ENCODE data around the gene LRRIQ4. TPM values are rescaled to one million over a fixed set of nuclear protein-coding genes. Genes with fewer than 3 reads are reported as not detected.

The LRRIQ4 gene
- polyA plus RNA-seq, 3 donors = 0.13 to 0.17 (median 0.14) TPM

DNA sequence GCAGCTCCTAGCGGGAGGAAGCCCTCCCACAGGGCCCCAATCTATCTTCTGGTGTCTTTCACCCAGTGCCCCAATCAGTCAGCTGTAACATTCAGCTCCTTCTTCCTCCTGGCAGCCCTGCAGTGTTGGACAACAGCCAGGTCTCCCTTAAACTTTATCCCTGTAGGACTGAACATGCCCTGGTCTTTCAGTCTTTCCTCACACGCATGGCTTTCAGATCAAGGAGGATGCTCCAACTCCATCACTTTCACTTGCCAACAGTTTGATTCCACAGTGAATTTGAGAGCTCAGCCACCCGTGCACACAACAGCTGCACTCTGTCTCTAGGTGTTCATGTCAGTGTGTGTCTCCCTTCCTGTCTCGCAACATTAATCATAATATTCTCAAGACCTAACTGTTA lies 28.5 kb downstream of the LRRIQ4 start:
- DNase-seq (ENCODE audit: extremely low read depth in 1 of 11, low read depth in 9 of 11, low spot score in 4 of 11) = peak in 8 of 11 donors; percentile 22 to 60 (median 32)

DNA sequence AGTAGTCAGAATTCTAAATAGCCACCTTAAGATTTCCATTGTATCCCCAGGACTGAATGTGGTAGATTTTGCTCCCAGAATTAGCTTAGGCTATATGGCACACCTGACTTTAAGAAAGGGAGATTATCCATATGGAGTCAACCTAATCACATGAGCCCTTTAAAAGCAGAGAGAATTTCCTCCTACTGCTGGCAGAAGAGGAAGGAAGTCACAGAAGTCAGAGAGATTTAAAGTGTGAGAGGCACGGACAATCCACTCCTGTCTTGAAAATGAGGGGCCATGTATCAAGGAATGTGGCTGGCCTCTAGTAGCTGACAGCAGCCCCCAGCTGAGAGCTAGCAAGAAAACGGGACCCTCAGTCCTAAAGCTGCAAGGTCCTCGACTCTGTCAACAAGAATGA lies 30.3 kb downstream of the LRRIQ4 start:
- no peak for DNase-seq (ENCODE audit: extremely low read depth in 1 of 11, low read depth in 9 of 11, low spot score in 4 of 11)

DNA sequence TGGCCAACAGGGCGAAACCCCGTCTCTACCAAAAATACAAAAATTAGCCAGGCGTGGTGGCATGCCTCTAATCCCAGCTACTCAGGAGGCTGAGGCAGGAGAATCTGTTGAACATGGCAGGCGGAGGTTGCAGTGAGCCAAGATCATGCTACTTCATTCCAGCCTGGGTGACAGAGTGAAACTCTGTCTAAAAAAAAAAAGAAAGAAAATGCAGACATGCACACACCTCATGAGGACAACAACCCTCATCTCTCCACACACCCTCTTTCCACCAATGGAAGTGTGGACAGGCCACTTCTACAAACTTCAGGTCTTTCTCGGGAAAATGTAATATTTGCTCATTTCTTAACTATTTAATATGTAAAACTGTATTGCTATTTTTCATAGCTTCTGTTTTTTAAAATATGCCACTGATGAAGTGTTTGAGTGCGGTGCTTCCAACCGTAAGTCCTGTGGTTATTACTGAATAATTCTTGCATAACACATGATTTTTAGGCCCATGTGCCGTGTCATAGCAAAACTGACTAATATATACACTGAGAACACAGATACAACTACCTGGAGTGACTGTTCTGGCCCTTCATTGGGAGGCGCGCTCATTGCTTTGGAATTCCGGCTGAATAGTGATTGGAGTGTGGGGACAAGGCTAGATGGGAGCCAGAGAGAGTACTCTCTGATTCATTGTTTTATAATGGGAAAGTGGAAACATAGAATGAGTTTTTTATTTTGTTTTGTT lies 34.0 kb downstream of the LRRIQ4 start:
- no peak for DNase-seq (ENCODE audit: extremely low read depth in 1 of 11, low read depth in 9 of 11, low spot score in 4 of 11)

DNA sequence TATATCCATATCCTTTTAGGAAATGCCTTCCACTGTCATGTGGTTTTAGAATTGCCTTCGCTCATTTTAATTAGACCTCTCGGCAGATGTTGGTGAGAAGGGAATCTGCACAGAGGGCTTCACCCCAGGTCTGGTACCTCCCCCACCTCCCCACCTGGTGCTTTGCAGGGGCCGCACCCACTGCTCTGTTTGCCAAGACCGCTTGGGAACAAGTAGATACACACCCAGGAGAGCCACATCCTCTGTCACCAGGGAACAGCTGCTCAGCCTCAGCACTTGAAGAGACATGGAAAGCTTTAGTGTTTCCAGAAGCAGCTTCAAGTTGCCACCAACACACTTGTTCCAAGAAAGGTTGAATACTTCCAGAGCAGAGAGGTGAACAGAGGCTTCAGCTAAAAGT lies 35.2 kb downstream of the LRRIQ4 start:
- no peak for DNase-seq (ENCODE audit: extremely low read depth in 1 of 11, low read depth in 9 of 11, low spot score in 4 of 11)

DNA sequence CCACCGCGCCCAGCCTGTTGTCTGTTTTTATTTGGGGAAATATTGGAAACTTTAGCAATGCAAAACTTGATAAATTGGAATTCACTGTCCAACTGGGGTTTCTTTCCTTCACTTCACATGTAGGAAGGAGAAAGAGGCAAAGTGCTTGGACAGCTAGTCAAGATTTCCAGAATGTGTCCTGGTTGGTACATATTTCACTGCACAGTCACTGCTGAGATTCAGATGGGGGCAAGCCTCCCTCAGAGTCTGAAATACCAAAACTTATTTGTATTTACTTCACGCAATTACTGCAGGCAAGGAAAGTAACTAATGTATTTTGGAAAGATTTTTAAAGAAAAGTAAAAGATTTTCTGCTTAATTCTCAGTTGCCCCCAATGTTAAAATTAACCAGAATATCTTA lies 36.1 kb downstream of the LRRIQ4 start:
- no peak for DNase-seq (ENCODE audit: extremely low read depth in 1 of 11, low read depth in 9 of 11, low spot score in 4 of 11)

DNA sequence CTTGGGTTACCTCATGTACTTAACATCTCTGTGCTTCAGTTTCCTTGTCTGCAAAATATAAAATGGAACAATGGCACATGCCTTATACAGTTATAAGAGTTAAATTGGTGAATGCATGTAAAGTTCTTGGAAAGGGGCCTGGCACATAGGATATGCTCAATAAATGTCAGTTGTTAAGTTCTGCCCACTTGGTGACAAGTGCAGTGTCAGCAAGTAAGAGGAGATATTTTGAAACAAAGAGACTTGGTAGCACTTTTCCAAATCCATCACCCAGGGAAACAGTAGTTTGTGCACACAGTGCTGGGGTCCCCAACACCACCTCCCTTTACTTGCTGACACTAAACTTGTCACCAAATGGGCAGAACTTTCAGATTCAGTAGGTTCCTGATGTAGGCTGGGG lies 37.9 kb downstream of the LRRIQ4 start:
- no peak for DNase-seq (ENCODE audit: extremely low read depth in 1 of 11, low read depth in 9 of 11, low spot score in 4 of 11)

DNA sequence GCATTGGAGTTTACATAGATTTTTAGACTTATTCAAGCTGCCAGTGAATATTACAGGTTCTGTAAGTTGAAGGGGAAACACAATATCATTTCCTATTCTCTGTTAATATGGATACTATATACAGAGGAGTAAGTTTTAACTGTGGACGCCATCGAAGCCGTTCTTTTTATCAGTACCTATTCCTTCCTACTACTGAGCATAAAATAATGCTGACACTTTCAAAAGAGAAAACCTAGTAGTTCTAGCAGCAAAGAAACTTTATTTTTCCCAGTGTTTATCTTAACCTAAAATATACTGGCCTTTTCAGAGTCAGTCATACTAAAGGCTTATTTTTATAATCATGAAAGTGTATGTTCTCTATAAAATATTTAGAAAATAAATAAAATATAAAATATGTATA lies 42.8 kb downstream of the LRRIQ4 start:
- no peak for DNase-seq (ENCODE audit: extremely low read depth in 1 of 11, low read depth in 9 of 11, low spot score in 4 of 11)

DNA sequence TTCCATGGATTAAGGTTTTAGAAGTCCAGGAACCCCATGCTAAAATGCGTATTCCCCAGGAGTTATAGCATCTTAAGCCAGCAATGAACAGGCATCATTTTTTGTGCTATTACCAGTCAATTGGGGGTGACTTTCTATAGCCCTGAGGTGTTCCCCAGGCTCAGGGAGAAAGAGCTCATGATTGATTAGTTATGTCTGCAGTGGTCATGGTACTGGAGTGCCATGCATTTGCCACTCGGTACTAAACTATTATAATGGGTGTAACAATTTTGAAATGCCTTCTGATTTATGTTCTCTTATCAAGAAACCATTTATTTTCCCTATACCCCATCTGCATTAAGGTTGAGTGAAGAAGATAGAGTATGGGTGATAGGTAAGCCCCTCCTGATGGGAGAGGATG lies 45.1 kb downstream of the LRRIQ4 start:
- DNase-seq (ENCODE audit: extremely low read depth in 1 of 11, low read depth in 9 of 11, low spot score in 4 of 11) = no peak

DNA sequence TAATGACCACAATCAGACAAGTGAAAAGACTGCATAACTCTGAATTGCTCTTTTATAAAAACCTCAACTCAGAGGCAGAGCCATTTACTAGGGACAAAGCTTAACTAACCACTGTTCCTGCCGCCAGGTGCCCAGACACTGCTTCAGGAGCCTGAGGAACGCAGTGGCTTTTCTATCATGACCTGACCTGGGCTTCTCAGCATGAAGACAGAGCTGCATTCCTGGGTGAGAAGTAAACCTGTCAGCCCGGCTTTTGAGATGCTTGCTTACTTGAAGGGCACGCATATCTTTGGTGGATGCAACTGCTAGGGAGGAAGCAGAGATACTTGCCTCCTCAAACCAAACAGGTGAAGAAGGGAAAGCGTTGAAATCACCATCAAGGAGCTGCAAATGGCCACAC lies 49.2 kb downstream of the LRRIQ4 start:
- no peak for DNase-seq (ENCODE audit: extremely low read depth in 1 of 11, low read depth in 9 of 11, low spot score in 4 of 11)

DNA sequence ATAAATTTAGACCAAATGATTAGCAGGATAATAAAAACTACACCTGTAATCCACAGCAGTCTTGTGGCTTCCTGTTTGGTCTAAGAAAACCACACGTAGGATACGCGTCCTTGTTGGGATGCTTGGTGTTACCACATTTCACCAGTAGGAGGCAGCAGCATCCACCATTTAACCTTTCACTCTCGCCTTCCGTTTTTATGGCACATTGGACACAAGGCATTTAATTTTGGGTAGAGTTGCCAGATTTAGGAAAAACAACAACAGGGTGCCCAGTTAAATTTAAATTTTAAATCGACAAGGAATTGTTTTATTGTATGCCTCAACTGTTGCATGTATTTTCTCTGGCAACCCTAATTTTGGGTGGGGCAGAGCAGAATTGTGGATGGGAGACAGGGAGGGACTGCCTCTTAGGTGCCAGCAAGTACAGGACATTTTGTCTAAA lies 50.8 kb downstream of the LRRIQ4 start:
- peak in 9 of 11 donors; percentile 56 to 79 (median 69) for DNase-seq (ENCODE audit: extremely low read depth in 1 of 11, low read depth in 9 of 11, low spot score in 4 of 11)

DNA sequence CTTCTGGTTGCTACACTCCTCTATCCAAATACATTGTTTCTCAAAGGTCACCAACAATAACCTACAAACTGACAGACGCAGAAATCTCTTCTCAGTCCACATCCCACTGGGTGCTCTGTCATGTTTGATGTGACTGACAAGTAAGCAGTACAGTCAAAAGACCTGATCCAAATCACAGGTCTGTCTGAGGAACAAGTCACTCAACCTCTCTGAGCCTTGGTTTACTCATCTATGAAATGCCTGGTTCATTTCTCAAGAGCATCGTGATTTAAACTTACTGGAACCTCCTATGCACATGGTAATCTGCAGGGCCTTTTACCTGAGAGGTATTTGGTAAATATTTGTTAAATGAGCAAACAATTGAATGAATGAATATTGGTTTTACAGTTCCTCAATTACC lies 51.6 kb downstream of the LRRIQ4 start:
- no peak for DNase-seq (ENCODE audit: extremely low read depth in 1 of 11, low read depth in 9 of 11, low spot score in 4 of 11)

DNA sequence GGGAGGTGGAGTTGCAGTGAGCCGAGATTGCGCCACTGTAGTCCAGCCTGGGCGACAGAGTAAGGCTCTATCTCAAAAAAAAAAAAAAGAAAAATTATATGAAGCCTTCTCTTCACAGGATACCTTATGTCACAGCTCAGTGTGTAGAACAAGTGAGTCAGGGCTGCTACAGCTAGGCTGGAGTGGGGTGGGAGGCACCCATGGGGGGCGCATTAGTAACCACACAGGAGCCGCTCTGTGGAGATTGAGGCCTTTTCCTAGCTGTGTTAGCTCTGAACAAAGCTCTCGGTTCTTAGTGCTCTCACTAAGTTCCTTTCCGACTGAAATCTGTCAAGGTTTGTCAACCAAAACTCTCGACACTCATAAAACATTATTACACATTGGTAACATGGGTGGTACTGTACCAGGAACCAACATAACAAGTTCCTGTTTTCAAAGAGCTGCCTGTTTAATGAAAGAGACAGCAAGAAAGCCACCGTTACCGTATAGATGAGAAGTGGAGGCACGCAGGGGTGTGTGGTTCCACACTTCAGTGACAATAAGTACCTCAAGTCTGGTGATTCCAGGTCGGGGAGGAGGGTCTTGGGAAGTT lies 52.6 kb downstream of the LRRIQ4 start:
- DNase-seq (ENCODE audit: extremely low read depth in 1 of 11, low read depth in 9 of 11, low spot score in 4 of 11) = no peak

DNA sequence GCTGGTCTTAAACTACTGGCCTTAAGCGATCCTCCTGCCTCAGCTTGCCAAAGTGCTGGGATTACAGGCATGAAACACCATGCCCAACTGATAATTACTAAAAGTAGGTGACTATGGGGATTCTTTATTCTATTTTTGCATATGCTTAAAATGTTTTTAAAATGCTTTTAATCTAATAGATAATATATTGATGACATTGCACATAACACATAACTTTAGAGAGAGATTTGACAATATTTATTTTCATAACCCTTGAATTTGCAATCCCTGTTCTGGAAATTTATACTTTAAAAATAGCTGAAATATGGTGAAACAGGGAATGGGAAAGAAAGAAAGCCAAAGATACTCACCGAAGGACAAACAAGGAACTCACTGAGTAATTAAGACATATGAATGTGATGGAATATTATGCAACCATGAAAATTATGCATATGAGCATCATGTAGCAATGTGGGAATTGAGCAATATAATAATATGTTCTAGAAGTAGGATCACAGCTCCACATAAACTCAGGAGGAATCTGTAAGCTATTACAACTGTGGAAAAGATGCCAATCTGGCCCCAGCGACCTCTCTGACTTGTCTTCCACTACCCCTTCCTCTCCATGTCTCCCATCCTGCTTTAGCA lies 55.0 kb downstream of the LRRIQ4 start:
- DNase-seq (ENCODE audit: extremely low read depth in 1 of 11, low read depth in 9 of 11, low spot score in 4 of 11) = no peak

DNA sequence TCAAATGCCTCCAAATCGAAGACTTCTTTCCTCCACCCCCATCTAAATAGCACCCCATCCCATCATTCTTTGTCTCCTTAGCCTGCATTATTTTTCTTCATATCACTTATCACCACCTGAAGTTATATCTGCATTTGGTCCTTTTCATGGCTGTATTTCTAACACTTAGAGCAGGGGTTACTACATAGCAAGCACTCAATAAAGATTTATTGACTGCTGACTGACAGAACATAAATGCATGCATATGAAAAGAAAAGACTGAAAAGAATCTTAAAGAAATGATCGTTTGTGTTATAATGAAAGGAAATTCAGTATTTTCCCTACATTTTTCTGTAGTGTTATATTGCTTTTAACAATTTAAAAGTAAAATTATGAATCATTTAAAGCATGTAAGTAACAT lies 55.7 kb downstream of the LRRIQ4 start:
- DNase-seq (ENCODE audit: extremely low read depth in 1 of 11, low read depth in 9 of 11, low spot score in 4 of 11) = no peak

DNA sequence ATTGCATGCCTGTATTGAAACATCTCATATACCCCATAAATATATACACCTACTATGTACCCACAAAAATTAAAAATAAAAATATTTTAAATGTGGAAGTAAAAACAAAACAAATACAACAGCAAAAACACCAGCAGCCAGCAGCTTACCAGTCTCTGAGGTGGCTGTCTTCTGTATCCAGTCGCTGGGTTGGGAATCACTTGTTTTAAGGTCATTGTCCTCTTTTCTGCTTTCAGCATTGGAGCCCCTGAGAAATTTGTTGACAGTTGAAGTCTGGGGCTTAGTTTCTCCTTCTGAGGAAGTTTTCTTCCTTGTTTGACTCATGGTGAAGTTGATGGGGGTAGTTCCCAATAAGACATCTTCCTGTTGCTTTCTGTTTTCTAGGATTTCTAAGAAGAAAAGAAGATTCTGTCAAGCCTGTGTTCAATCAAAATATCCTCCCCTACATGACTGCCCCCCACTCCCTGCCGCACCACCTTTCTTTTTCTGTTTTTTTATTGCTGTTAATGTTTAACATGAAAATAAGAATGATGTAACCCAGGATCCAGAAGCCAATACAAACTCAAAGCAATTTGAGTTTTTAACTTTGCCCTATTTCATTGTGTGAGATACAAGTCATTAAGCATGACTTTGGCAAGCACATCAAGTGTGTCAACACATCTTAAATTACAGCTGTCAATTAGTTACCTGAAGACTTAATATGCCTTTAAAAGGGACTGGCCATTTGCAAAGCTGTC lies 57.0 kb downstream of the LRRIQ4 start, which contains the start of gene LRRC31:
Gene LRRC31, minus strand, starts transcription at position 452 of the 737 bp plus-strand sequence. Its CDS starts 128 bp downstream, at position 324.
- DNase-seq (ENCODE audit: extremely low read depth in 1 of 11, low read depth in 9 of 11, low spot score in 4 of 11) = peak in 7 of 11 donors; percentile 9 to 37 (median 20)

DNA sequence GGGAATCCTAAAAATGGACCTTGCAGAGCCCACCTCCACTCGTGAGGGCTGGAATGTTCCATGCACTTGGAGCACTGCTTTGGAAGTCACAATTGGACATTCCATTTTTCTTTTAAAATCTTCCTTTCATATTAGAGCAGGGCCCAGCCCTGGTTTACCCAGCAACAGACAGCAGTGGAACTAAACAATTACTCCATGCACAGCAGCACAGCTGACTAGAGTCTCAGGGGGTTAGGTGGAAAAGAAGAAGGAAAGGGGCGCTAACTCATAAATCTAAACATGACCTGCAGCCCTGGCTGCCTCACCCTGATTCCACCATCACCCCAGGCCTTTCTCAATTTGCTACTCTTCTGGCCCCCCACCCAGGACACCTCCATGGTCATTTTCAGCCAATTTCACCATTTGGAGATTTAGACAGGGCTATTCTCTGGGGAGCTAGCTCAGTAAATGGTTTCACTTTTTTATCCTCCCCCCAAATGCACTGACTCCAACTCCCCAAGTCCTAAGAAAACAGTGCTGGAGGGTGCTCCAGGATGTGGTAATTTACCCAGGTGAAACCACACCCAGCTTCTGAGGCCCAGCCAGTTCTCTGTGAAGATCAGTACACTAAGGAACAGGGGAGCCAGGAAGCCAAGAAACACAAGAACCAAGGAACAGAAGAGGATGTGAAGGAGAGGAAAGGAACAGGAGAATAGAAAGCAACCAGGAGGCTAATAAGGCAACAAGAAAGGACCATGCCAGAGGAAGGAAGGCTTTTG lies 58.6 kb downstream of the LRRIQ4 start:
- DNase-seq (ENCODE audit: extremely low read depth in 1 of 11, low read depth in 9 of 11, low spot score in 4 of 11) = no peak

DNA sequence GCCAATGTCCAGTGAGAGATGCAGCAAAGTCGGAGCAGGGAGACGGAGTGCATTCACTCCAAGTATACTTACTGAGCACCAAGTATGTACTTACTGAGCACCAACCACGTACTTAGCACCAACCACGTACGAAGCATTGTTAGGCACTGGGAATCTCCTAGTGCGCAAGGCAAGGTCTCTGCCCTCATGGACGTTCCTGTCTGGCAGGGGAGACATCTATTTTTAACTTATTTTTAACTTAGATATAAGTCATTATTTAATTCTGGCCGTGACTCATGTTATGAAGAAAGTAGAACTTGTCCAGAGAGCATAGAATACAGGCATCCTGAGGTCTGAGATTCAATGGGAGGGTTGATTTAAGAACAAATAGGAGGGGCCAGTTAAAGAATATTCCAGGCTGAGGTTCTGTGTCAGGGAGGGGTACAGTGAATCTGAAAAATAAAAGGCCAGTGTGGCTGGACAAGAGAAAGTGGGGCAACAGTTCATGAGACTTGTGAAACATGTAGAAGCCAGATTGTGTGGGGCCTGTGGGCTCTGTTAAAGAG lies 66.4 kb downstream of the LRRIQ4 start:
- no peak for DNase-seq (ENCODE audit: extremely low read depth in 1 of 11, low read depth in 9 of 11, low spot score in 4 of 11)

DNA sequence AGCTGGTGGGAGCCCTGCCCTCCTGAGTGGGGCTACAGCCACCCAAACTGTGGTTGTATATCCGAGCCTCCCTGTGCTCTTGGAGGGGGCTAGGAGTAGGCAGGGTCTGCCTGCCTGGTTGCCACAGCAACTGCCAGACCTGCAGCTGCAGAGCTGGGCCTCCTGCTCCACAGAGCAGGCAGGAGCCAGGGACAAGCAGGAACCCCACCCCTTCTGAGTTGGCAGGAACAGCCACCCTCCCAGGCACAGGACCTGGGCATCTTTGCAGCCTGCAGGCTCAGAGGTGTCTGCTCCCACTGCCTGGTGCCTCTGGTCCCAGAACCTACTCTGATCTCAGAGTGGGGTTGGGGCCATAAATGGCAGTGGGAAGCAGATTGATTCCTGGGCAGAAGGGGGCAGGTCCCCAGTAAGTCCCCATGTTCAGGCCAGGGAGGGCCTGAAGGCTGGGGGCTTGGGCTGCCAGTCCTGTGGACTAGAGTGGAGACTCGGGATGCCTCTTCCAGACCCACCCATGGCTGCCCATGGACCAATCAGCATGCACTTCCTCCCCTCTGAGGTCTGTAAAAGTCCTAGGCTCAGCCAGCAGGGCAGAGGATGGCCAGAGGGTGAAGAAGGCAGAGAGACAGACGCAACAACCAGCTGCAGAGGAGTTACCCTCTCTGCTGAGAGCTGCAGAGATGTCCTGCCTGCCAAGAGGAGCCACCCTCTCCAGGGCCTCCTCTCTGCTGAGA lies 67.3 kb downstream of the LRRIQ4 start:
- DNase-seq (ENCODE audit: extremely low read depth in 1 of 11, low read depth in 9 of 11, low spot score in 4 of 11) = no peak

Measured in renal cortex interstitium (tissue), 11 donors.